DOHH2 (cell line): Measurements from ENCODE around the gene CCDC197.

Experiments
- CTCF ChIP-seq: fragments of 200-600 bp; sonication (generic); IDR thresholded peaks from one replicate; pipeline ENCODE4 v1.5.1; 2014; ENCODE audit warnings: antibody characterized with exemption, mild to moderate bottlenecking, low read depth, low read length; ENCODE audit not compliant: poor library complexity, severe bottlenecking
- EZH2phosphoT487 ChIP-seq: fragments of 200-600 bp; sonication (generic); IDR thresholded peaks from 2 replicates; pipeline ENCODE4 v1.6.1; 2017; ENCODE audit warnings: borderline replicate concordance, mild to moderate bottlenecking, antibody characterized with exemption, low read length, moderate library complexity, mixed read lengths

- TF ChIP-seq EZH2phosphoT487 (no peak), CTCF (no peak)
Measured at GRCh38 chr14:93957751-93958566, 39.1 kb upstream of the CCDC197 start.
